Vagina (tissue), 2 donors: ENCODE measurements around the gene ITGAV.

ENCODE experiments used
- CTCF ChIP-seq, 3 experiments: fragments of 450-650 bp in 2 of 3; fragments of 200-600 bp in 1 of 3; sonication (generic) in 1 of 3; IDR thresholded peaks; one replicate each; pipeline ENCODE4 v1.5.1; 2017 to 2019; ENCODE audit warnings: antibody characterized with exemption in 3 of 3, mild to moderate bottlenecking in 2 of 3, moderate library complexity in 2 of 3
- POLR2A ChIP-seq, 2 donors: fragments of 450-650 bp; IDR thresholded peaks; one replicate each; pipeline ENCODE4 v1.6.1; 2017; ENCODE audit warnings: antibody characterized with exemption in 2 of 2, mild to moderate bottlenecking in 2 of 2, moderate library complexity in 2 of 2
- POLR2AphosphoS5 ChIP-seq, 2 donors: sonication (generic); formaldehyde crosslinking; IDR thresholded peaks; one replicate each; pipeline ENCODE4 v1.9.0; 2017; ENCODE audit warnings: antibody characterized with exemption in 2 of 2, mild to moderate bottlenecking in 2 of 2, low read depth in 1 of 2; ENCODE audit not compliant: insufficient read depth in 1 of 2

GRCh38 chr2:186612026-186612425, 22.2 kb downstream of the ITGAV start:
- no peak for TF ChIP-seq POLR2A (IDR thresholded peaks at IDR 0.05)
- no peak for TF ChIP-seq POLR2AphosphoS5 (IDR thresholded peaks at IDR 0.05; ENCODE audit: insufficient read depth in 1 of 2, low read depth in 1 of 2)
- no peak for TF ChIP-seq CTCF (IDR thresholded peaks at IDR 0.05)
